ENCODE measurements around the gene MSRB3. TPM values are rescaled to one million over a fixed set of nuclear protein-coding genes. Genes with fewer than 3 reads are reported as not detected.

The MSRB3 gene
- total and polyA plus RNA-seq, 8 donors = 10.7 to 142 (median 27.8) TPM

- 79 to 100% (median 100%) methylated on average over 1 of the region's 1 CpG for WGBS, 5 donors
- Histone ChIP-seq H3K4me3 (no peak overlapping the region), H3K27me3 (no peaks in the 10 kb centered on the region), H3K27ac (no peak overlapping the region), H3K9me3 (no peaks in the 10 kb centered on the region), H3K4me1 (peaks cover 0 to 7% (median 3%) of the 10 kb centered on the region in 4 donors), H3K36me3 (no peaks in the 10 kb centered on the region)
- intact Hi-C loops (cut with DNase I; ENCODE audit: low total_unique reads) = no loop called here
- DNase-seq = no peak
- TF ChIP-seq CTCF (IDR thresholded peaks at IDR 0.05) = no peak
- no peak for TF ChIP-seq POLR2A (IDR thresholded peaks at IDR 0.05)
- no peak for TF ChIP-seq EP300 (IDR thresholded peaks at IDR 0.05)
- no peak for TF ChIP-seq POLR2AphosphoS5 (IDR thresholded peaks at IDR 0.05)
Measured at GRCh38 chr12:65339161-65339560, 60.7 kb downstream of the MSRB3 start.

GRCh38 chr12:65343230-65343629 lies 64.7 kb downstream of the MSRB3 start:
- TF ChIP-seq POLR2AphosphoS5 (IDR thresholded peaks at IDR 0.05) = no peak
- no peak for TF ChIP-seq CTCF (IDR thresholded peaks at IDR 0.05)
- no peak for TF ChIP-seq POLR2A (IDR thresholded peaks at IDR 0.05)
- TF ChIP-seq EP300 (IDR thresholded peaks at IDR 0.05) = no peak
- WGBS, 5 donors = 86 to 91% (median 88%) methylated on average over 3 of the region's 3 CpGs
- Histone ChIP-seq H3K36me3 (no peaks in the 10 kb centered on the region), H3K4me1 (no peaks in the 10 kb centered on the region), H3K9me3 (no peaks in the 10 kb centered on the region), H3K4me3 (no peak overlapping the region), H3K27me3 (no peaks in the 10 kb centered on the region), H3K27ac (no peak overlapping the region)
- no peak for DNase-seq
- intact Hi-C loops (cut with DNase I; ENCODE audit: low total_unique reads) = no loop called here

- intact Hi-C loops (cut with DNase I; ENCODE audit: low total_unique reads) = no loop called here
- DNase-seq = no peak
- TF ChIP-seq POLR2A (IDR thresholded peaks at IDR 0.05) (no peak), CTCF (IDR thresholded peaks at IDR 0.05) (no peak), EP300 (IDR thresholded peaks at IDR 0.05) (no peak), POLR2AphosphoS5 (IDR thresholded peaks at IDR 0.05) (no peak)
Measured at GRCh38 chr12:65343801-65344200, 65.3 kb downstream of the MSRB3 start.

GRCh38 chr12:65355461-65355860 lies 77.0 kb downstream of the MSRB3 start:
- no peak overlapping the region for H3K4me3 ChIP-seq
- intact Hi-C loops (cut with DNase I; ENCODE audit: low total_unique reads) = no loop called here
- H3K27me3 ChIP-seq = no peaks in the 10 kb centered on the region
- no peaks in the 10 kb centered on the region for H3K9me3 ChIP-seq
- H3K4me1 ChIP-seq = peaks cover 0 to 4% (median 0%) of the 10 kb centered on the region in 4 donors
- TF ChIP-seq POLR2AphosphoS5 (IDR thresholded peaks at IDR 0.05) (no peak), CTCF (IDR thresholded peaks at IDR 0.05) (no peak), EP300 (IDR thresholded peaks at IDR 0.05) (no peak), POLR2A (IDR thresholded peaks at IDR 0.05) (no peak)
- H3K36me3 ChIP-seq = no peaks in the 10 kb centered on the region
- no peak overlapping the region for H3K27ac ChIP-seq
- peak in 1 of 2 donors; percentile 22 for DNase-seq
- 43 to 69% (median 56%) methylated on average over 3 of the region's 3 CpGs for WGBS, 5 donors

More at GRCh38 chr12:65343801-65344200, 65.3 kb downstream of the MSRB3 start:
- Histone ChIP-seq H3K27me3 (no peaks in the 10 kb centered on the region), H3K36me3 (no peaks in the 10 kb centered on the region), H3K4me3 (no peak overlapping the region), H3K27ac (no peak overlapping the region), H3K9me3 (no peaks in the 10 kb centered on the region), H3K4me1 (no peaks in the 10 kb centered on the region)
- WGBS, 5 donors = 29 to 38% (median 36%) methylated on average over 1 of the region's 1 CpG
